ENCODE results near the gene ADGRG6.
"Not testable (repeated sequence)": the region's sequence is repeated elsewhere in the genome, so short reads cannot be mapped to it uniquely, and the experiment has no call there.

ADGRG6 gene

DNA sequence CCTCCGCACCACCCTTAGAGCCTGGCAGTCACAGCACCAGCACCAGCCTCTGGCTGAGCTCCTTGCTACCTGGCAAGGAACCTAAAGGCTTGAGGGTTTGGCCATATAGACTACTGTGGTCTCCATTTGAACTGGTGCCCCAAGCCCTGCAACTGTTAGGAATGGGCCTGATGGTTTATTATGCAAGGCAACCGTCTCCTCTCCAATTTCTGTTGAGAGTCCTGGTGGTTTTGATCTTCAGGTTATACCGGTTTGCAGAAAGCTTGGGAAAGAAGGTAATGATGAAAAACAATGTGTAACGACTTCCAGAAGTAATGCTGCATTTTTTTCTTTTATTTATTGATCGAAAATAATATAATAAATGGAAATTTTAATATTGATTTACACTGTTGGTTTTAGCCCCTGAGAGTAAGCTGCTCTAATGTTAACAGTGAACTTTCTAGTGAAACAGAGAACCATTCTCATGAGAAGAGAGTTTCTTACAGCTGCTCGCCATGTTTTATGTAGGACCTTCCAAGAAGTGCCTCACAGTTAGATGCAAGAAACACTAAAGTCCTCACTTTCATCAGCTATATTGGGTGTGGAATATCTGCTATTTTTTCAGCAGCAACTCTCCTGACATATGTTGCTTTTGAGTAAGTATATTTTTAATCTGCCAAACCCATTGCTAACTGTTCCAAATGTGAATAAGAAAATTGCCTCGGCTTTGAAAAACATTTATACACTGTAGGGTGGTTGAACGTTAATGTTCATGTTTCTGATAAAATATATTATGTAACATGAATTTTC, 112.8 kb downstream of the ADGRG6 start:
- DNase-seq: no peak

- no peak for DNase-seq
Measured at GRCh38 chr6:142416179-142416578, 114.4 kb downstream of the ADGRG6 start.

DNA sequence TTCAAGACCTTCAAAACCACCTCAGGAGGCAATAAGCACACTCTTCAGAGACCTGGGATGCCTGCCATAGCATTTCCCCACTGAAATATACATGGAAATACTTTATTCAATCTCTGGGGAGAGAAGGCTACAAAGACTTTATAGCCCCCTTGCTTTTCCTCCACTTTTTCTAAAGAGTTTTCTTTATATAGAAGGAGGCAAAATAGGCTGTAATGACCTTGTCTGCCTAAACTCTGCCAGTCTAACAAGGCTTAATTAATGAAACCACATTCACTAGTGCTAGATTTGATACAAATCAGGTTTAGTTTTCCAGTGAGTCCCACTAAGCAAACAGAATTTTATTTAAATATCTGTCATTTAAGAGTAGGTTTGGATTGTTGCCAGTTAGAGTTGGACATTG, 114.9 kb downstream of the ADGRG6 start:
- no peak for DNase-seq

DNA sequence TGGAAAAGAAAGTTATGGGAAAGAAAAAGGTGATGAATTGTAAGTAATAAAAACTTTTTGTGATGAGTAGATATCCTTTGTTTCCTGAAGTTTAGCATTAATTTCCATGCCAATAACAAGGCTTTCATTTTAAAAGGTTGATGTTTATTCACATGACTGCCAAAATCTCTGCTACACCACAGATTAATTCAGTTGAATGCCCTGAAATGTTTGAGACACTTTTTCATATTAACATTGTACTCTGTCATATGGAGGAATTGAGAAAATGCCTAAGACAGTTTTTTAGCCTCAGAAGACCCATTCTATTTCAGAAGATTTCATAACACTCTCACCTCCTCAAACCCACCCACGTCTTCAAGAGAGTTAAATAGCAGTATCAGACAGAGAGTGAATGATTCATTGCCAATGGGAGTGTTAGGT, 115.5 kb downstream of the ADGRG6 start:
- no peak for DNase-seq

DNA sequence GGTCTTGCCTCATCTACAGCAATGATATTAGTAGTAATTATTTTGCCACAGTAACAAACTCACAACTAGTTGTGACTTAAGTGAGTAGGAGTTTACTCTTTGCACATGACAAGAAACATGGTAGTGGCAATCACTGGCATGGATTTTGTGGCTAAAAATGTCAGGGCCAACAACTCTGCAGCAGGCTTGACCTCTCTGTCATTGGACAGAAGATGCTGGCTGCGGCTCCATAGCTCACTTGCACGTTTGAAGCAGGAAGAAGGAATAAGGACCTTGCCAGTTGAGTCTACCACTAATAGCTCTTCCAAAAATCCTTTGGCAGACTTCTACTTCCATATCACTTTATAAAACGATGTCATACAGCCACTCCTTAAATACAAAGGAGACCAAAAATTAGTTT, 117.3 kb downstream of the ADGRG6 start:
- no peak for DNase-seq

GRCh38 chr6:142420802-142421201, 119.0 kb downstream of the ADGRG6 start:
- DNase-seq: no peak

DNA sequence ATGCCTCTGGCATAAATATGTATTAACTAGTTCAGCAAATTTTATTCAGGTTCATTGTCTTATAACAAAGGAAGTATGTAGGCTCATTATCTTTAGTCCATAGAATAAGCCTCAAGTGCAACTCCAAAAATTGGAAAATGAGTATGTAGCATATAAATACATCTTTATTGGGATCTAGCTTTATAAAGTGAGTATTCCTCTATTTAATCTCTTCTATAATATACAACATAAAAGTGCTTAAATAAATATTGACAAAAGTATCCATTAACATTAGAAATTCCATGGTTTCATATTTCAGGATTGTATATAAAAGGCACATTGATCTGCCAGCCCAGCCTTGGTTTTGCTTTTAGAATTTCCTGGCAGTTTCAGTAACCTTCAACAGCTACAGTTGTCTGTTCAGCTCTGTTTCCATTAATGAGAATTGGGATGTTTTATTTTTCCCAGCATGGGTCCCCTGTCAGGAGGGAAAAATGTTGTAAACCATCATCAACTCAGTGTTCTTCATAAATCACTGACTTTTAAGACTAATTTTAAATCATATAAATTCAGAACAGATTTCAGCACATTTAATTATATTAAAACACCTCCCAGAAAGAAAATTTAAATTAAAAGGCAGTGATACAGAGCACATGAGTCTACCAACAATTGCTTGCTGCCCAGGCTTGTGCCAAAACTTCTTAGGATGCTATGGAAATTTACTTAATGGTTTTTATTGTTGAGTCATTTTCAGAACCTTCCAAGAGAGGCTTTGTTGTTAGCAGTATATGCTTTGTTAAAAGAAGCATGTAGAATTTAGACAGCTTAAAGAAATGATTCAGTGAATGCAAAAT, 119.7 kb downstream of the ADGRG6 start:
- DNase-seq: no peak

- not testable (repeated sequence) for DNase-seq
Measured at GRCh38 chr6:142426444-142427132, 124.8 kb downstream of the ADGRG6 start.

- not testable (repeated sequence) for DNase-seq
Measured at GRCh38 chr6:142428468-142428867, 126.7 kb downstream of the ADGRG6 start.

DNA sequence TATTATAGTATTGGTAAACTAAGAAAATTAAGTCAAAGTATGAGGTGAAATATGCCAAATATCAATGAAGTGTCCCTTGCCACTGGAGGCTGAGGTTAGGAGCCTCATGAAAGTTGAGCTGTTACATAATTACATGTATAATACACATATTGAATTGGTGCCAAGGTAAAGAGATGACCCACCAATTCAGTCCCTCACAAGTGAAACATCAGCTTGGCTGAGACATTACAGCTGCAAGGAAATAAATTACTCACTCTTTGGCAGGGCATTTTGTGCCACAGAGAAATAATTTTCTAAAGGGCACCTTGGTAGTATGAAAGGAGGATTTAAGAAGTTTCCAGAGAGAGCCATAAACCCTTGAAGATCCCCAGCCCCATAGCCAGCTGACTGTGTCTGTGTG, 127.4 kb downstream of the ADGRG6 start:
- no peak for DNase-seq

DNA sequence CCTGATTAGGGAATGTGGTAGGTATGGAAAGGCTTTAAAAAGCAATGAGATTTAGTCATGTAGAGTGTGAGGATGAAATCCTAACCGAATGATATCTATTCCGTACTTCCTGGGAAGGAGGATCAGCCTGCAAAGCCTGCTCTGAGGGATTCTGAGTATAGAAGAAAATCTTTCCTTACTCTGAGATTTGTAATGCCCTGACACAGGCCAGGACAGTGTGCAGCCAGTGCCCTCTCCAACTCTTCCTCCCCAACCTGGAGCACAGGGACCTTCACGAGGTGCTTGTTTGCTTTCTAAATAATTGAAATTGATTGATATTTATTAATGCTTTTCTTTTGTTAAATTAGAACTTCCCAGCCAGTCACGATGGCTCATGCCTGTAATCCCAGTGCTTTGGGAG, 131.6 kb downstream of the ADGRG6 start:
- no peak for DNase-seq

DNA sequence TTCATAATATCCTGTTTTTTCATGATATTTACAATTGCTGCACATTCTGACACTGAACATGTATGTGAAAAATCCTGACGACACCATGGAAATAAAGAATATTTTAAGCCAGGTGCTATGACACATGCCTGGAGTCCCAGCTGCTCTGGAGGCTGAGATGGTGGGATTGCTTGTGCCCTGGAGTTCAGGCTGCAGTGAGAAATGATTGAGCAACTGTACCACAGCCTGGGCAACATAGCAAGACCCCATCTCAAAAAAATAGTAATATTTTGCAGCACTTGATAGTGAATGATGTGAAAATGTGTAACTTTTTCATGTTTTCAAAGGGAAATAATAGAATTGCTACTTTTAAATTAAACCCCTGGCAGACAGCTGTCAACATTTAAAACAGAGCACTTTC, 137.1 kb downstream of the ADGRG6 start:
- no peak for DNase-seq

GRCh38 chr6:142440600-142441293, 138.9 kb downstream of the ADGRG6 start:
- no peak for DNase-seq

DNA sequence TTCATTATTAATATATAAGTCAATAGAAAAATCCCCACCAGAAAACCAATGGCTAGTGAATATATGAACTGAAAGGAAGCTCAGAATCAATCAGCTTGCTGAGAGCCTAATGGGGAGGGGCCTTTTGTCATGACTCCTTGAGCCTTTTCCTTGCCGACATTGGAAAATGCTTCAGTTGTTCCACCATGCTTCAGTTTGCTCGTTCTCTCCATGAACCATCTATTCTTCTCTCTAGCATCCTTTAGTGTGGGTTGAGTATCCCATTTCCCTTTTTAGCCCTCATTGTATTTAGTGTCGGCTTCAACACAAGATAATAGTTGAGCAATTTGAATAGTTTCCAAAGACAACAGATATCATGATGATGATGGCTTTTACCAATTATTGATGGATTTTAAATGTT, 139.9 kb downstream of the ADGRG6 start:
- no peak for DNase-seq

- no peak for DNase-seq
Measured at GRCh38 chr6:142443102-142443501, 141.3 kb downstream of the ADGRG6 start.

- no peak for DNase-seq
Measured at GRCh38 chr6:142443532-142443931, 141.7 kb downstream of the ADGRG6 start.

DNA sequence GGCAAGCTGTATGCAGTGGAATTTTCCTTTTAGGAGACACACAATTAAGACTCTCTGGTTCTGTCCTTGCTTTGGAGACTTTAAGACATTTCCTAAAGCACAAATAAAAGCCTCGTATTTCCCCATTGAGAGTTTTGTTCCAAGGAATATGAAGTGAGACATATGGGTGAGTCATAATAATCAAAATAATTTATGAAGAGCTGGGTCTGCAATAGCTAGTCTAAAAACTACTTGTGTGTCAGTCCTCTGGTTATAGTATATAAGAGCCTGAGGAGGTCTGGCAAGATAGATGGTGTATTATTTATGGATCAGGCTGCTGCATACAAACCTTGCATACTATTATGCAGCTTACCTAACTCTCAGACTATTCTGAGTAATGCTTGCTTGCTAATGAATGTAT, 142.6 kb downstream of the ADGRG6 start:
- no peak for DNase-seq

DNA sequence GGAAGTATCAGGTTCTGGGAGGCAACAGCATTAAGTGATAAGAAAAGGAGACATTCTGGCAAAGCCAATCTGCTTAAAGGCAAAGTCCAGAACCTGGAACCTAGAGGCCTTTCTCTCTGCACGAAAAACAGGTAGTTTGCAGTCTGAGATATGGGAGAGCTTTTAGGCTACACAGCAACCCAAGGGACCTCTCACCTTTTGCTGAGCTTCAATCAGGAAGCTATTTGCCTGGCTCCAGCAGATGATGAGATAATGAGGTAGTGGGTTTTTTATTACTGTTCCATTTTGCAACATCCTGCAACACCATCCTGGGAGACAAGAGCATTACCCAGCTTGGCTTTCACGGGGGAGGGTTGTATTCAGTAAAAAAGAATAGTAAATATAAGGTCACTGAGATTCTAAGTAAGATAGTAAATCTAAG, 143.1 kb downstream of the ADGRG6 start:
- no peak for DNase-seq

DNA sequence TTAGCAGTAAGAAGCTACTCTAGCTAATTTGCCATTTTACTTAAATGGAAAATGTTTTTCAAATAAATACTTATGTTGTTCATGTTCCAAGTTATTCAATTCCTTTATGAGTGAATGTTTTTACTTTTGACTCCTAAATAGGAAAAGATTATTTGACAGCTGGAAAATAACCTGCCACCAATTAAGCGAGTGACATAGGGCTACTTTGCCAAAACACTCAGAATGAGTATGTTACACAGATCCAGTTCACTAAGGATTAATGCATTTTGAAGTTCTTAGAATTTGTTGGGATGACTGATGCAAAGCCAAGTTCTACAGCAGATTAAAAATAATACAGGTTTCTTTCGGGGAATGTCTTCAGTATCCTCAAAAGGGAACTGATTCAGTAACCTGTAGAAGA, 144.4 kb downstream of the ADGRG6 start:
- no peak for DNase-seq

DNA sequence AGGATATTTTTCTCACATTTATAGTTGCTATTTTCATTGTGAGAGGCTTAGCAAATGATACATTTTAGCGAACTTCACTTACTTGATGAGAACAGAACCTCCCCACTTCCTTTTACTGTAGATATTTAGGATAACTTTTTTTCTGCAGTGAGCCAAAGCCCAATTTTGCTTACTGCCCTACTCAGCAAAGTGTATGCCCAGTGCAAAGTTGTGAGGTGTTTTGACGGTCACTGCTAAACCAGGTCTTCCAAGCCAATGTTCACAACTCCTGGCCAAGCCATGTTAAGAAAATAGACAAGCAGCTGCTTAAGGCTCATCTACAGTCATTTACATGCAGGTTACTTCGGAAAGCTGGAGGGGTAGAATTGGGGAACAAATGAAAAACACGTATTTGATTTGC, 144.8 kb downstream of the ADGRG6 start:
- DNase-seq: no peak

DNA sequence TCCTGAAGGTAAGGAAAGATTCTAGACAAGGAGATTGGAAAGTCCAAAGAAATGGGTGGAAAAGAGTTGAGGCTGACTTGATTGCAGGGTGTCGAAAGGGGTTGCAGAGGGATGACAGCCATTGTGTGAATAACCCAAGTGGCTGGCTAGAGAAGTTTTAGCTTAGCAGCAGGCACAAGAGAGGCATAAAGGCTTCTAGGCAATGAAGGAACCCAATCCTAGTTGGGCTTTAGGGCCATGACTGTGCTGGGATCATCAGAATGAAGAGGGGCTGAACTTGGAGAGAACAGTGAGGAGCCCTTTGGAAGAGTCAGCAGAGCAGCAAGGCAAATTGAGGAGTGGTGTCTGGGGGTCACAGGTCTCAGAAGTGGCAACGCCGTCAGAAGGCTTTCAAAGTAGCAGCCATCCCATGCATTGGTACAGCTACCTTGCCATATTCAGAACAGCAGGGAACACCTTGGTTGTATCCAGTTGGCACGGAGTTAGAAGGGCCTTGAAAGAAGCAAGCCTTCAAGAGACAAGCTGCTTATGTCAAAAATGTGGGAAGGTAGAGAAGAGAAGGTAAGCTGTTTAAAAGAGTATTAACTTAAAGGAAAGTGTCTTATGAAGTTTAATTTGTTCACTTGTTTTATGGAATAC, 146.4 kb downstream of the ADGRG6 start:
- DNase-seq: no peak

DNA sequence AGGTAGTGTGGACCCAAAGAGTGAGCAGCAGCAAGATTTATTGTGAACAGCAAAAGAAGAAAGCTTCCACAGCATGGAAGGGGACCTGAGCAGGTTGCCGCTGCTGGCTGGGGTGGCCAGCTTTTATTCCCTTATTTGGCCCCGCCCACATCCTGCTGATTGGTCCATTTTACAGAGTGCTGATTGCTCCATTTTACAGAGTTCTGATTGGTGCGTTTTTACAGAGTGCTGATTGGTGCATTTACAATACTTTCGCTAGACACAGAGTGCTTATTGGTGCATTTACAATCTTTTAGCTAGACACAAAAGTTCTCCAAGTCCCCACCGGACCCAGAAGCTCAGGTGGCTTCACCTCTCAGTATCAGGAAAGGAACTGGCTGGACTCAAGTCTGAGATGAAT, 149.0 kb downstream of the ADGRG6 start:
- DNase-seq: not testable (repeated sequence)

Data from activated naive CD4-positive, alpha-beta T cell (primary cell).